ENCODE data around the gene NUDCD3. TPM values are rescaled to one million over a fixed set of nuclear protein-coding genes. Genes with fewer than 3 reads are reported as not detected.

Gene NUDCD3
- total RNA-seq, 2 donors from 2014 or later, result 70.8 to 108 TPM

GRCh38 chr7:44482502-44483485 lies 7.7 kb downstream of the NUDCD3 start:
- H3K27ac Mint-ChIP-seq, result no peak overlapping the region
- no peak overlapping the region for H3K4me3 Mint-ChIP-seq
- peaks cover 17 to 26% of the 10 kb centered on the region in 2 donors for H3K4me1 Mint-ChIP-seq (ENCODE audit: low read depth in 2 of 2)

GRCh38 chr7:44477938-44478337 lies 12.5 kb downstream of the NUDCD3 start:
- H3K36me3 Mint-ChIP-seq, result peaks cover 25% of the 10 kb centered on the region
- H3K27me3 Mint-ChIP-seq, result no peaks in the 10 kb centered on the region
- DNase-seq (ENCODE audit: low spot score) (no peak), ATAC-seq (no peak)
- no peak overlapping the region for H3K27ac Mint-ChIP-seq
- no peaks in the 10 kb centered on the region for H3K9me3 Mint-ChIP-seq
- H3K4me1 Mint-ChIP-seq (ENCODE audit: low read depth in 2 of 2), result peaks cover 11% of the 10 kb centered on the region in 2 donors
- no peak overlapping the region for H3K4me3 Mint-ChIP-seq

More at GRCh38 chr7:44482502-44483485, 7.7 kb downstream of the NUDCD3 start:
- Mint-ChIP-seq H3K9me3 (no peaks in the 10 kb centered on the region), H3K27me3 (no peaks in the 10 kb centered on the region), H3K36me3 (peaks cover 32% of the 10 kb centered on the region)
- ATAC-seq, result no peak
- no peak for DNase-seq (ENCODE audit: low spot score)

- H3K9me3 Mint-ChIP-seq, result no peaks in the 10 kb centered on the region
- DNase-seq (ENCODE audit: low spot score), result no peak
- H3K36me3 Mint-ChIP-seq, result peaks cover 23% of the 10 kb centered on the region
- H3K27me3 Mint-ChIP-seq, result no peaks in the 10 kb centered on the region
- H3K4me1 Mint-ChIP-seq (ENCODE audit: low read depth in 2 of 2), result peaks cover 11 to 14% of the 10 kb centered on the region in 2 donors
- no peak overlapping the region for H3K4me3 Mint-ChIP-seq
- H3K27ac Mint-ChIP-seq, result no peak overlapping the region
- ATAC-seq, result peak; percentile 92 to 95
Observed at GRCh38 chr7:44477063-44477830, 13.2 kb downstream of the NUDCD3 start.

- Mint-ChIP-seq H3K9me3 (no peaks in the 10 kb centered on the region), H3K27me3 (no peaks in the 10 kb centered on the region), H3K36me3 (peaks cover 26% of the 10 kb centered on the region), H3K27ac (no peak overlapping the region), H3K4me3 (no peak overlapping the region), H3K4me1 (ENCODE audit: low read depth in 2 of 2) (peaks cover 14 to 17% of the 10 kb centered on the region in 2 donors)
- no peak for DNase-seq (ENCODE audit: low spot score)
- no peak for ATAC-seq
Observed at GRCh38 chr7:44476313-44476712, 14.1 kb downstream of the NUDCD3 start.

GRCh38 chr7:44473295-44473694 lies 17.2 kb downstream of the NUDCD3 start:
- Mint-ChIP-seq H3K4me1 (ENCODE audit: low read depth in 2 of 2) (peaks cover 24 to 29% of the 10 kb centered on the region in 2 donors), H3K9me3 (no peaks in the 10 kb centered on the region), H3K4me3 (no peak overlapping the region), H3K27me3 (no peaks in the 10 kb centered on the region), H3K27ac (no peak overlapping the region), H3K36me3 (peaks cover 32% of the 10 kb centered on the region)
- ATAC-seq, result no peak
- DNase-seq (ENCODE audit: low spot score), result no peak

- DNase-seq (ENCODE audit: low spot score), result no peak
- Mint-ChIP-seq H3K27ac (no peak overlapping the region), H3K4me1 (ENCODE audit: low read depth in 2 of 2) (peaks cover 24 to 29% of the 10 kb centered on the region in 2 donors), H3K27me3 (no peaks in the 10 kb centered on the region), H3K9me3 (no peaks in the 10 kb centered on the region), H3K36me3 (peaks cover 32% of the 10 kb centered on the region), H3K4me3 (no peak overlapping the region)
- ATAC-seq, result no peak
Observed at GRCh38 chr7:44472843-44473242, 17.6 kb downstream of the NUDCD3 start.

GRCh38 chr7:44471850-44472249 lies 18.6 kb downstream of the NUDCD3 start:
- DNase-seq (ENCODE audit: low spot score) (no peak), ATAC-seq (no peak)
- Mint-ChIP-seq H3K9me3 (no peaks in the 10 kb centered on the region), H3K4me1 (ENCODE audit: low read depth in 2 of 2) (peaks cover 23 to 28% of the 10 kb centered on the region in 2 donors), H3K27ac (no peak overlapping the region), H3K4me3 (no peak overlapping the region), H3K27me3 (no peaks in the 10 kb centered on the region), H3K36me3 (peaks cover 36% of the 10 kb centered on the region)

- Mint-ChIP-seq H3K4me3 (no peak overlapping the region), H3K27ac (no peak overlapping the region), H3K27me3 (no peaks in the 10 kb centered on the region), H3K36me3 (peaks cover 35% of the 10 kb centered on the region), H3K9me3 (no peaks in the 10 kb centered on the region), H3K4me1 (ENCODE audit: low read depth in 2 of 2) (peaks cover 27 to 30% of the 10 kb centered on the region in 2 donors)
- DNase-seq (ENCODE audit: low spot score), result no peak
- no peak for ATAC-seq
Observed at GRCh38 chr7:44471436-44471835, 19.0 kb downstream of the NUDCD3 start.

GRCh38 chr7:44470628-44471245 lies 19.7 kb downstream of the NUDCD3 start:
- no peaks in the 10 kb centered on the region for H3K9me3 Mint-ChIP-seq
- no peak for DNase-seq (ENCODE audit: low spot score)
- peaks cover 32 to 35% of the 10 kb centered on the region in 2 donors for H3K4me1 Mint-ChIP-seq (ENCODE audit: low read depth in 2 of 2)
- peaks cover 32% of the 10 kb centered on the region for H3K36me3 Mint-ChIP-seq
- H3K4me3 Mint-ChIP-seq, result no peak overlapping the region
- peak overlapping the region in 1 of 2 donors; percentile 49 for H3K27ac Mint-ChIP-seq
- ATAC-seq, result no peak
- no peaks in the 10 kb centered on the region for H3K27me3 Mint-ChIP-seq

- Mint-ChIP-seq H3K36me3 (peaks cover 26% of the 10 kb centered on the region), H3K27me3 (no peaks in the 10 kb centered on the region), H3K4me3 (no peak overlapping the region), H3K9me3 (no peaks in the 10 kb centered on the region), H3K4me1 (ENCODE audit: low read depth in 2 of 2) (peaks cover 38 to 41% of the 10 kb centered on the region in 2 donors), H3K27ac (peak overlapping the region in 1 of 2 donors; percentile 49)
- DNase-seq (ENCODE audit: low spot score) (no peak), ATAC-seq (no peak)
Observed at GRCh38 chr7:44470135-44470479, 20.4 kb downstream of the NUDCD3 start.

- Mint-ChIP-seq H3K9me3 (no peaks in the 10 kb centered on the region), H3K4me3 (no peak overlapping the region), H3K36me3 (peaks cover 25% of the 10 kb centered on the region), H3K4me1 (ENCODE audit: low read depth in 2 of 2) (peaks cover 41 to 45% of the 10 kb centered on the region in 2 donors), H3K27ac (peak overlapping the region in 1 of 2 donors; percentile 49), H3K27me3 (no peaks in the 10 kb centered on the region)
- DNase-seq (ENCODE audit: low spot score), result no peak
- ATAC-seq, result no peak
Observed at GRCh38 chr7:44469461-44470134, 20.9 kb downstream of the NUDCD3 start.

- Mint-ChIP-seq H3K36me3 (peaks cover 15% of the 10 kb centered on the region), H3K27ac (peak overlapping the region; percentile 47 to 78), H3K4me3 (peak overlapping the region; percentile 54), H3K27me3 (no peaks in the 10 kb centered on the region), H3K9me3 (no peaks in the 10 kb centered on the region), H3K4me1 (ENCODE audit: low read depth in 2 of 2) (peaks cover 40 to 45% of the 10 kb centered on the region in 2 donors)
- no peak for ATAC-seq
- no peak for DNase-seq (ENCODE audit: low spot score)
Observed at GRCh38 chr7:44467217-44467548, 23.3 kb downstream of the NUDCD3 start.

All from natural killer cell treated with Interleukin-12 subunit alpha and Interleukin-12 subunit beta and Interleukin-15 and Interleukin-18, amount 100 ng/mL, for 72 hours (primary cell).